Stimulated activated CD8-positive, alpha-beta memory T cell treated with anti-CD3 and anti-CD28 coated beads, Interleukin-7, amount 100 ng/mL, for 4 hours (primary cell): Measurements from ENCODE around the gene HK3.

Source experiments
- DNase-seq, 2 donors: peaks; one replicate each; pipeline ENCODE4 v3.0.0-alpha.2; 2020; ENCODE audit warnings: low read depth in 2 of 2

The HK3 gene

GRCh38 chr5:176870110-176870591 lies 29.0 kb downstream of the HK3 start:
- no peak for DNase-seq

- no peak for DNase-seq
Measured at GRCh38 chr5:176869501-176870109, 29.5 kb downstream of the HK3 start.

- DNase-seq, result no peak
Measured at GRCh38 chr5:176868731-176869130, 30.4 kb downstream of the HK3 start.

GRCh38 chr5:176868126-176868525 lies 31.0 kb downstream of the HK3 start:
- no peak for DNase-seq

GRCh38 chr5:176866707-176867310 lies 32.3 kb downstream of the HK3 start:
- DNase-seq, result no peak

GRCh38 chr5:176865964-176866363 lies 33.2 kb downstream of the HK3 start:
- DNase-seq, result no peak

DNA sequence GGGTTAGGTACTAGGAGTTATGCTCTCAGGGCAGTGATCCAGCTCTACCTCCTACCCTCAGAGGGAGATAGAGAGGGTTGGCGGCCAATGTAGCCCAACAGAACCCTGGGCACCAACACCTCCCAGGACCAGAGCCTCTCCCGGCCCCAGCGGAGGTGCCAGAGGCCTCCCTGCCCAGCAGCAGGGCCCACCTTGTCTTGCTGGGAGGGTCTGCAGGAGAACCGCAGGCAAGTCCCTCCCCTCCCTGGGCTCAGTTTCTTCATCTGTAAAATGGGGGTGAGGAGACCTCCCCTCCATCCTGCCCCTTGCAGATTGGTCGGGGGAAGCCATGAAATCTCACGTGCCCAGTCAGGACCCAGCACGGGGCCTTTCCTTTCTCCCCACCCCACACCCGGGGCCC lies 34.4 kb downstream of the HK3 start:
- no peak for DNase-seq

DNA sequence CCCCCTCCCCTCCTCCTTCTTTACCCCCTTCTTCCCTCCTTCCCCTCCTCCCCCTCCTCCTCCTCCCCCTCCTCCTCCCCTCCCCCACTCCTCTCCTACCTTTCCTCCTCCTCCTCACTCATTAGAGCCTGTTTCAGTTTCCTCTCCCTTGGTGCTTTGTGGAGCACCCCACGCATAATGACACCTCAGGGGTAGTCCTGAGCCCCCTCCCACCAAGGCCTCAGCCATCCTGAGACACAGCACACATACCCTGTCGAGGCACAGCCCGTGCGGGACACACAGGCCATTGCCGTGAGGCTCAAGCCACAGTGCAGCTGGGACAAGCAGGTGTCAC lies 35.4 kb downstream of the HK3 start:
- no peak for DNase-seq

- DNase-seq, result no peak
Measured at GRCh38 chr5:176863041-176863764, 35.9 kb downstream of the HK3 start.

GRCh38 chr5:176862330-176862995 lies 36.7 kb downstream of the HK3 start:
- no peak for DNase-seq

DNA sequence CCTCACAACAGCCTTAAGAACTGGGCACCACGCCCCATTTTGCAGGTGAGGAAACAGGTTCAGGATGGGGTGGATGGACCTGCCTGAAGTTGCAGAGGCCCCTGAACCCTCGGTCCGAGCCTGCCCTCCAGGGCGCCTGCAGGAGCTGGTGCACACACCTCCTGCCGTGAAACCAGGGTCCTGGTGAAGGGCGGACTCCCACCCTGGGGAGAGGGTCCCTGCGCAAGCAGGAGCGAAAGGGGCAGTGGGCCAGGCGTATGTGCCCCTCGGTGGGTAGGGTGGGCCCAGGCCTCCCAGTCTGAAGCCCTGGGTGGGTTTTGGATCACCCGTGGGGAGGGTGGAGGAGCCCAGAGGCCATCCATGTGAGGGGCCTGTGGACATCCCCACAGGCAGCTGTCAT lies 37.9 kb downstream of the HK3 start:
- DNase-seq, result no peak

- no peak for DNase-seq
Measured at GRCh38 chr5:176860381-176860780, 38.8 kb downstream of the HK3 start.

- DNase-seq, result no peak
Measured at GRCh38 chr5:176859916-176860315, 39.2 kb downstream of the HK3 start.

DNA sequence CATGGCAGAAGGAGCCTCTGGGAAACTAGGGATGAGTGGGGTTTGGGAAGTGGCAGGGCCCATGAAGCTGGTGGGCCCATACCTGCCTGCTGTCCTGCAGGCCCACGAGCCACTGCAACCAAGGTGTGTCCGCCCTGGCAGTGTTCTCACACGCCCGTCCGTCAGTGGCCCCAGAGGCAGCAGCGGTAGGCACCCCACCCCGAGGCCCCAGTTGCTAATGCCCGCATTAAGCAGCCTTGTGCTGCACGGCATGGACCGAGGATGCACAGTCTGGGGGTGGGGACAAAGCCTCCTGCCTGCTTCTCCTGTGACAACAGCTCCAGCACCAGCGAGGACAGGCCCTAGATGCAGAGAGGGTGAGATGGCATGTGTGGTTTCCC lies 41.3 kb downstream of the HK3 start:
- DNase-seq, result no peak

DNA sequence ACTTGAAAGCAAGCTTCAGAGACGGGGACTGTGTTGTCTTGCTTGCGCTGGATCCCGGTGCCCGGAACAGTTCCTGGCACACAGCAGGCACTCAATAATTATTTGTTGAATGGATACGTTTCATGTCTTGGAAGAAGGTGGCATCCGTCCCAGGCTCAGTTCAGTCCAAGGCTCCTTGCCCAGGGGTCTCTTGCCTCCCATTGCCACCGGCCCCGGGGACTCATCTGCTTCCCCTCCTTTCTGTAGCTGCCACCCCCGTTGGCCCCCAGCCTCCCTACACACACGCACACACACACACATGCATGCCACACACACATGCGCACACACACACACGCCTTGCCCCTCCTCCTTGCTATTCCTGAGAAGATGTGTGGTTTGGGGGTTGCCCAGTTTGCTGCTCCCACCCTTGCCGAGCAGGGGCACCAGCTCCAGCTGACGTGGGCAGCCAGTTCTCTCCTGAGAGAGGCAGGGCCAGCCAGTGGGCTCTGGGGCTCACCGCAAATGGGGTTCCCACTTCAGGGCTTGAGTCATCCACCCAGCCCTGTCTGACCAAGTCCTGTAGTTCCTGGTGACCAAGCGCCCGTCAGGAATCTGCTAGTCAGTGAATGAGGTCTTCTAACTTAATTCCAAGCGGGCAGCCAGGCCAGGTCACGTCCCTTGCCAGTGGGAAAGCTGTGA lies 41.8 kb downstream of the HK3 start:
- DNase-seq, result no peak

GRCh38 chr5:176856746-176857145 lies 42.4 kb downstream of the HK3 start:
- DNase-seq, result no peak

DNA sequence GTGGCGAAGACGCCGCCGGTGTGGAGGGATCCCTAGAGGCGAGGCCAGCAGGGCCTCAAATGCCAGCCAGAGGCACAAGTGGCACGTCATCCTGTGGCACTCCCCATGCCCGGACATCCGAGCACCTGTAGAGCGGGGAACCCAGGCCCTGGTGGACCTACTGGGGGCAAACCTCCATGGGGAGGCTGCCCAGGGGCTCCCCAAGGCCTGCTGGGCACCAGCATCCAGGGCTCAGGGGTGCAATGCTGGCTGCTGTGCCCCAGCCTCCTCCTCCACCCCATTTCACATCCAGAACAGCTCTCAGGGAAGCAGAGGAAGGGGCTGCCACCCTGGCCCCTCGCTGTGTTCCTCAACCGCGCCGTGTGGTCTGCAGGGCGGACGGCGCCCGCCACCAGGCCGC lies 43.5 kb downstream of the HK3 start:
- no peak for DNase-seq

DNA sequence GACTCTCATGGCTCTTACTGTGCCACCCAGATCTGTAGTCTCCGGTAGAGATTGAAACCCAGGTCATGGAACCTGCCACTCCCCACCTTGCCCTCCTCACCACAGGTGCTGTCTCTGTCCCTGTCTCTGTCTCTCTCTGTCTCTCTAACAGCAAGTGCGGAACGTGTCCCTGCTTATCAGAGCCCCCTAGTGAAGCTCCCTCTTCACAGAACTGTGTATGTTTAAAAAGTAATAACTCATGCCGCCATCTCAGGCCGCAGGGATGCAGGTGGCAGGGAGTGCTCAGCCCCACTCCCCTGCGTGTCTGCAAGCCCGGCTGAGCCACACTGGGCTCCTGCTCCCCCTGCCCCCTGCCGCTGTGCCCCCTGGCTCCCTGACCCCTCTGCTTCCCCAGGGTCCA lies 45.0 kb downstream of the HK3 start:
- DNase-seq, result no peak

- DNase-seq, result no peak
Measured at GRCh38 chr5:176853151-176853778, 45.9 kb downstream of the HK3 start.

DNA sequence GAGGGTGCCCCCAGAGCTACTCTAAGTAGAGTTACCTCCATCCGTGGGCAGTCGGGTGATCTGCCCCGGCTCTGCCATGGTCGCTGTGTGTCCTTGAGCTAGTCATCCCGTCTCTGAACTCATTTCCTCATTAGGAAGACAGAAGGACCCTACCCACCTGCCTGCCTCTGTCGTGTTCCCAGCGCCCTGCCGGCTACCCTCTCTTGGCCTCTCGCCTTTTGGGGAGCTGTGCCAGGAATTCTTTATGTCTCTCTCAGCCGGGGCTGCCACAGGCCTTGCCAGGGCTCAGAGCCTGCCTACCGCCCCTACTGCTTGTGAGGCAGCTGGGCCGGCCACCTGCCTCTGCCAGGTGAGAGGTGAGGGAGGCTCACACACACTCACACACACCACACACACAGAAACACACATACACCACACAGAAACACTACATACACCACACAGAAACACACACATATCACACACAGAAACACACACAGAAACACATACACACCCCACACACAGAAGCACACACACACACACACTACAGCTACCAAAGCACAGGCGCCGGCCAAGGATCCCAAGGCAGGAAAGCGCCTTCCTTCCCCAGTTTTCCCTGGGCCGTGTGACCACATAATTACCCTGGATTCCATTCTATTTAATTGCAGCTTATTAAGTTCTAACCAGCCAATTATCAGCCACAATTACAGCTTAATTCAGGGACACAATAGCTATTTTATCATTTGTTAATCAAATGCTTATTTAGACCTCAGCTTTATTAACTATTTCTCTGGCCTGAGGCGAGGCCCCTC lies 47.1 kb downstream of the HK3 start:
- no peak for DNase-seq

GRCh38 chr5:176851380-176851779 lies 47.8 kb downstream of the HK3 start:
- DNase-seq, result no peak
